GM18951 (cell line): ENCODE measurements around the gene STK11.

Experiments used
- POLR2A ChIP-seq: IDR thresholded peaks from 4 replicates; pipeline ENCODE4 v1.6.1; 2011; ENCODE audit warnings: mild to moderate bottlenecking; ENCODE audit not compliant: insufficient read length, insufficient read depth; ENCODE audit errors: extremely low read depth
- in situ Hi-C: fragments of 300-500 bp; cut with MboI; formaldehyde crosslinking; loops from one replicate; pipeline ENCODE4 v1.12.0; 2022; ENCODE audit warnings: low sequenced_read_pairs, mixed read lengths, inconsistent platforms; ENCODE audit not compliant: unreplicated experiment

STK11 gene

DNA sequence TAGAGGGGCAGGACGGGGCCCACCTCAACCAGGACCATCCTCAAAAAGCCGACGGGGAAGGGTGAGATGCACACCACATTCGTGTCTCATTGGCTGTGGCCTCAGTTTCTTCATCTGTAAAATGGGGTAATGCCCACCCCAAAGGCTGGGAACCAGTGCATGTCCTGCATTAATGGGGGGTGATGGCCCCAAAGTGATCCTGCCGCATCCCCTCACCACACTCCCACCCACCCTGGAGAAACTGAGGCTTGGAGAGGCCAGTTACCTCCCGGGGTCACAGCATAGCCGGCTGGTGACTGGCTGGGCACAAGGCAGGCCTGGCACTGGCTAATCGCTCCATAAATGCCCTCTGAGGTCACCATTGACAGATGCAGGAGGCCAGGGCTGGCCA is 42.2 kb downstream of the STK11 start:
- in situ Hi-C loops, result no loop called here
- no peak for TF ChIP-seq POLR2A

DNA sequence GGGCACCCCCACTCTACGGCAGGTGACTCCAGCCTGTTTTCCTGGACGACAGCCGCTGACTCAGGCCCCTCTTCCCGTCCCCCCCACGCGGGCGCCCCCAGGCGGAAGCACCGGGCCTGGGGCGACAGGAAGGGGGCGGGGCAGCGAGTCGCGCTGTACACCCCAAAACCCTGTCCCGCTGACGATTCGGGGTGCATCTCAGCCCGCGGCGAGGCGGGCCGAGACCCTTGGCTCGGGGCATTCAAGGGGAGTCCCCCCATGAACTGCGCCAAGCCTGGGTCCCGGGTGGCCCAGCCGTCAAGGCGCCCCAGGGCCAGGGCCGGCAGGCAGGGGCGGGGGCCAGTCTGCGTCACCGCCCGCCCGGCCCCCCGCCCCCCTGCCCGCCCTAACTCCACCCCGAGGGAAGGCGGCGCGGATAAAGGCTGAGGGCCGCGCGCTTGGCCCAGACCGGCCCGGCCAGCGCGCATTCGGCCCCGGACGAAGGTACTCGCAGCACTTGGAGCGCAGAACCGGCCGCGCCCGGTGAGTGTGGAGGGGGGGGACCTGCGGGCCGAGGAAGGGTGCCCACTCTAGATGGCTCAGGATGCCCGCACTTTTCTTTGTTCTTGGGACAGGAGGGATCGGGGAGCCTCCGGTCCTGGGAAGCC is 42.7 kb downstream of the STK11 start, which contains the start of gene MIDN:
Gene MIDN, plus strand, starts transcription at position 445 of the 647 bp plus-strand sequence. CDS start 1,714 bp downstream, outside the sequence.
- in situ Hi-C loops, result no loop called here
- TF ChIP-seq POLR2A, result peak; percentile 96

DNA sequence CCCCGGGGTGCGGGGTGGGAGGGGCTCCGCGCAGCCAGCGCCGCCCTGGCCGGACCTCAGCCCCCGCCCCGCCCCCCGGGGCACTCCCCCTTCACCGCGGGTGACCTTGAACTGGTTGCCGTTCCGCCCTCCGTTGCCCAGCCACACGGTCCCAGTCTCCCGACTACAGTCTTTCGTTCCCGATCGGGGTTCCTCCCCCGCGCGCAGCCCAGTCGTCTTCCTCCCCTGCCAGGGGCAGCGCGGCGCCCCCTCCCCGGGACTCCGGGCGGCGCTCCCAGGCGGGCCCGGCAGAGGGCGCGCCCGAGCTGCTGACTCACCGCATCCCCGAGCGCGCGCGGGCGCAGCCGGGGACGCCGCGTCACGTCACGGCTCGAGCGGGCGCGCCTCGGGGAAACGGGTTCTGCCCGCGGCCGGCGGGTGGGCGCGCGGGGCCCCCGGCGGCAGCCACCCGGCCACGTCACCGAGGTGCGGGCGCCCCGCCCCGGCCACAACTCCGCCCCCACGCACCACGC is 43.3 kb downstream of the STK11 start:
- no peak for TF ChIP-seq POLR2A
- in situ Hi-C loops, result no loop called here

DNA sequence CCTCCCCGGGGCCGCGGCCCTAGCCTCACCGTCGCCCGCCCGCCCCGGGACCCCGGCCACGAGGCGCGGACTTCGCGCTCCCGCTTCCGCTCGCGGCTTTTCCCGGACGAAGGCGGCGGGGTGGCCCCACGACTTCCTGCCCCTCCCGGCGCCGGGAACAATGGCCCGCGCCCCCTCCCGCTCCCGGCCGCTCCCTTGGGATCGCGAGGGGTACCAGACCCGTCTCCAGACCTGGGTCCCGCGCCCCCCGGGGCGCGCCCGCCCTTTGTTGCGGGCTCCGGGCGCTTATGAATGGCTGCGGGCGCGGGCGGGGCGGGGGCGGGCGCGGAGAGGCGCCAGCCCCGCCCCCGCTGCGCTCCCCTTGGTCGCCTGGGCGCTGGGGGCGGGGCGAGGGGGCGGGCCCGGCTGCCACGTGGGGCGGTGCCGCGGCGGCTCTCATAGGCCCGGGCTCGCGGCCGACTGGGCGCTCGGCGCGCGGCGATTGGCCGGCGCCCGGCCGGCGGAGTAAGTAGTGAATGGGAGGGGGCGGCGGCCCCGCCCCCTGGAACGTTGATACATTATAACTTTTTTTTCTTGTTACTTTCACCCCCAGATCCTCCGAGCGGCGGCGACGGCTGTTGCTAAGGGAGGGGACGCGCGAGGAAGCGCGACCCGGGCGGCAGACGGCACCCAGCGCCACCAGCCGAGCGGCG is 43.9 kb downstream of the STK11 start:
- peak; percentile 92 for TF ChIP-seq POLR2A
- in situ Hi-C loops, result no loop called here

DNA sequence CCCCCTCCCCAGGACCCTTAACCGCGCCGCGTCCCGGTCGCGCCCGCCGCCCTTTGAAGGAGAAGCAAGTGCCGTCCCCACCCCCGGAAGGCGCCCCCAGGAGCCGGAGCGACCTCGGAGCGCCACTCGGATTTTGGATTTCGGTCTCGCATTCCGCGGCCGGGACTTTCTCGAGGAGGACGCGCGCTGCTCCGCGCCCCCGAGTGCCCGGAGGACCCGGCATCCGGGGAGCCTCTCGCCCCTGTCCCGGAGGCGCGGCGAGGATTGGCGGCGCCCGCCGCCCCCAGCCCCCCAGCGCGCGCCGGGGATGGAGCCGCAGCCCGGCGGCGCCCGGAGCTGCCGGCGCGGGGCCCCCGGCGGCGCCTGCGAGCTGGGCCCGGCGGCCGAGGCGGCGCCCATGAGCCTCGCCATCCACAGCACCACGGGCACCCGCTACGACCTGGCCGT is 44.4 kb downstream of the STK11 start:
- no peak for TF ChIP-seq POLR2A
- in situ Hi-C loops, result no loop called here

DNA sequence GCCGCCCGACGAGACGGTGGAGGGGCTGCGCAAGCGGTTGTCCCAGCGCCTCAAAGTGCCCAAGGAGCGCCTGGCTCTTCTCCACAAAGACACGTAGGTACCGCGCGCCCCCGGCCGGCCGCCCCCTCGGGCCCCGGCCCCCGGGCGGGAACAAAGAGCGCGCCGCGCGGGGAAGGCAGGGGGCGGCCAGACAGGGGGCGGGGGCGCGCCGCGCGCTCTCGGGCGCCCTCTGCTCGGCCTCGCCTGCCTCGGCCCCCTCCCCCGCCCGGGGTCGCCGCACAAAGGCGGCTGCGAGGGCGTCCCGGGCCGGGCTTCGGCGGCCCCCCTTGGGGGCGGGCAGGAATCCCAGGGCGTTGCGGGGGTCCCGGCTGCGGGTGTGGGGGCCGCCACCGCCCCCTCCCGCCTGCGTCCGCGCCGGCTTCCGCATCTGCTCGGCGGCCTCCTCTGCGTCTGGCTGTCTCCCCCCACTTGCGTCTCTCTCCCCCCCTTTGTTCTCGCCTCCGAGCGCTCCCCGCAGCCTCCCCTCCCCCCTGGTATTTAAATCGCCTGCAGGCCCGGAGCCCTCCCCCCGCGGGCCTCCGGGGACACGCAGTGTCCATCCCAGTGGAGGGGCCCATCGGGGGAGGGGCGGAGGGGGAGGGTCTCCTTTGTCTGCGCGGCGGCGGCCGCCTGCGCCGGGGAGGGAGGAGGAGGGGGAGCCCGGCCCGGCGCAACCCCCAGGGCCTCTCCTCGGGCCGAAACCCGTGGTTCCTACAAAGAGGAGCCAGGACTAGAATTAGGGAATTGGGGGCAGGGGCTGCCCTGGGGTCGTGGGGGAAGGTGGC is 45.1 kb downstream of the STK11 start:
- in situ Hi-C loops, result no loop called here

DNA sequence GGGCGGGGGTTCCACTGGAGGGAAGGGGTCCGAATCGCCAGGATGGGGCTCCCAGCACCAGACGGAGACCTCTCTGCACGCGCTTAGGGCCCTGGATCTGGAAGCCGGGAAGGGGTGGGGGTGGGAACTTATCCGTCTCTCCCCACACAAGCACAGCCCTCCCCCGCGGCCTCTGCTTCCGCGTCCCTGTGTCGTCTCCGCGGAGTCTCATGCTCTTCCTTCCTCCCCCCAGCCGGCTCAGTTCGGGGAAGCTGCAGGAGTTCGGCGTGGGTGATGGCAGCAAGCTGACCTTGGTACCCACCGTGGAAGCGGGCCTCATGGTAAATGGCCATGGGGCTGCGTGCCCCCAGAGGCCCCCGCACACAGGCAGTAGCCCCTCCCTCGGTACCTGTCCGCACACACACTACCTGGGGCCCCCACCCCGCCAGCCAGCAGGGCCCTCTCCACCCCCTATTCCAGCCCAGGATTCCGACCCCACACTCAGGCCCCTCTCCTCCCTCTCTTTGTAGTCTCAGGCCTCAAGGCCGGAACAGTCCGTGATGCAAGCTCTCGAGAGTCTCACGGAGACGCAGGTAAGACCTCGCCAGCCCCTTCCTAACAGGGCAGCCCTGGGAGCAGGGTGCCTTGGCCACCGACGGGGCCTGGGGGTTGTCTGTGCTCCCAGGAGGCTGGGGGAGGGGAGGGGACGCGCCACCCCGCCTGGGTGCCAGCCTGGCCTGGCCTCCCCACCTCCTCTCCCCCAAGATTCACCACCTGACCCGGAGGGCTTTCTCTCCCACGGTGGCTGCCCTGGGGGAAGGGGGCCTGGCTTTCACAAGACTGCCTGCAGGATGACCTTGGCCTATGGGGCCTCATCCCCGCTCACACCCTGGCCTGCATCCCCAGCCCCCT is 46.0 kb downstream of the STK11 start:
- TF ChIP-seq POLR2A, result peak; percentile 37
- in situ Hi-C loops, result no loop called here

More for the DNA sequence above, 45.1 kb downstream of the STK11 start:
- no peak for TF ChIP-seq POLR2A

DNA sequence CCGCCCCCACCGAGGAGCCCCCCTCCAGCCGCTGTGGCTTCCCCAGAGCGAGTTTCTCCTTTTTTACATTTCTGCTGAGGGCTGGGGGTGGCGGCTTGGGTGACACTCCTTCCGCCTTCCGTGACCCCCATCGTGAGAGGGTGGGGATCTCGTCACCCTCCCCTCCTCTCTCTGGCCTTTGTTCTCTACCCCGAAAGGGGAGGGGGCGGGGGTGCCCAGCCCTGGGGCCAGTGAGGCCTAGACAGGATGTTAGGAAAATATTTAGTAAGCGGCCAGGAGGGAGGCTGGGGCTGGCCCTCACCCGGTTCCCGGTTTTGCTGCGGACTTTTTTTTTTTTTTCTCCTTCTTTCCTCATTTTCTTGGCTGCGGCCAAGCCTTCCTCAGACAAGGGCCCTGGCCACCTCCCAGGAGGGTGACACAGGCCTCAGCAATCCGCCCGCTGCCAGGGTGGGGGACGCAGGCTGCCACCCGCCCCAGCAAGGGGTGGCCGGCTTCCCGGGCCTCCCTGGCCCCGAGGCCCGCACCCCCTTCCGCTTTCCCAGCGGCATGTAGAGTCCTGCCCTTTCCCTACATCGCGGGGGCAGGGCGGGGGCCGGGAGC is 46.7 kb downstream of the STK11 start:
- TF ChIP-seq POLR2A, result no peak
- in situ Hi-C loops, result no loop called here

DNA sequence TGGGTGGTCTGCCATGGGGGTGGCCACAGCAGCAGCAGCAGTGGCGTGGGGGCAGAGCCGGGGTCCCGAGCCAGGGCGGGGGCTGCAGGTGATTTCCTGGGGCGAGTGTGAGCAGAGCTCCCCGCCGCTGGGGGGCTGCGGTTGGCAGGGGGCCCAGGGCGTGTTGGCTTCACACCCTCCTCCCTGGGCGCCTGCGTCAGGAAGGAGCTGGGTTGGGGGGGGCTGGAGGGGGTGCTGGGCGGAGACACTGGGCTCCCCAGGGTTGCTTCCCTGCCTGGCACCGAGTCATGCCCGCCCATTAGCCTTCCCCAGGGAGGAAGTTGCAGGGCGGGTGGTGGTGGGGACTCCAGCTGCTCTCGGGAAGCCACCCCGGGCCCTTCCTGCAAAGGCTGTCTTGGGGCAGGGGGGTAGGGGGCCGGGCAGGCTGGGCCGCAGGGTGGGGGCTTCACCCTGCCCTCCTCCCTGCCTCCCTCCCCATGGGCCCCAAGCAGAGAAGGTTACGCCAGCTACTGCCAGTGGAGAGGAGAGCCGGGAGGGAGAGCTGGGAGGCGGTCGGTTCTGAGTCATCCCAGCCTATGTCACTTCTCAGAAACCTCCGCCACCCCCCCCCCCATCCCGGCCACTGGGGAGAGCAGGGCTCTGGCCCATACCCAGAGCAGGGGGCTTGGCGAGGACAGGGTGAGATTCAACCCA is 47.4 kb downstream of the STK11 start:
- in situ Hi-C loops, result no loop called here
- no peak for TF ChIP-seq POLR2A

DNA sequence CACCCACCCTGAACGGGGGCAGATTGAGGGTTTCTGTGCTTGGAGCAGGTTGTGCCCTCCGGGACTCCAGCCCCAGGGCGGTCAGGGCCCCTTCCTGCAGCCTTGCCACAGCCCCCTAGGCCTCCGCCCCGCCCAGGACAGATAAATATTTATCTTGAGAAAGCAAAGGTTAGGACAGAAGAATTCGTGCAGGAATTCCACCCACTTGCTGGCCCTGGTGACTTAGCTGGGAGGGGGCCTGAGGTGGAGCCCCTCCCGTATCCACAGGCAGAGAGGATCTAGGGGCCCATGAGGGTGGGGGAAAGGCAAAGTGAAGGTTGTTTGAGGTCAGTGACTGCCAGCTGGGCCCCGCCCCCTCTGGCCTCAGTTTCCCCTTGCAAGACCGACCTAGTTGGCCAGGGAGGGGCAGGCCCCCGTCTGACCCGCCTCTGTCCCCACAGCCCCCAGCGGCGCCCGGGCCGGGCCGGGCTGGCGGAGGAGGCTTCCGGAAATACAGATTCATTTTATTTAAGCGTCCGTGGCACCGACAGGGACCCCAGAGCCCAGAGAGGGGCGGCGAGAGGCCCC is 48.0 kb downstream of the STK11 start:
- no peak for TF ChIP-seq POLR2A
- in situ Hi-C loops, result no loop called here

DNA sequence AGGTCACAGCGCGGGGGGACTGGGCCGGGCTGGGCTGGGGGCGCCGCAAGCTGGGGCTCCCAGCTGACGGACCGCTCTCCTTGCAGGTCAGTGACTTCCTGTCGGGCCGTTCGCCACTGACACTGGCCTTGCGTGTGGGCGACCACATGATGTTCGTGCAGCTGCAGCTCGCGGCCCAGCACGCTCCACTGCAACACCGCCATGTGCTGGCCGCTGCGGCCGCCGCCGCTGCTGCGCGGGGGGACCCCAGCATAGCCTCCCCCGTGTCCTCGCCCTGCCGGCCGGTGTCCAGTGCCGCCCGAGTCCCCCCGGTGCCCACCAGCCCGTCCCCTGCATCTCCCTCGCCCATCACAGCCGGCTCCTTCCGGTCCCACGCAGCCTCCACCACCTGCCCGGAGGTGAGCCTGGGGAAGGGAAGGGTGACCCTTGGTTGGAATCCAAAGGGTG is 48.5 kb downstream of the STK11 start:
- in situ Hi-C loops, result no loop called here
- TF ChIP-seq POLR2A, result no peak
